NCI-H82 (cell line): ENCODE results near the gene MTFR1L.
"Not testable (repeated sequence)": the region's sequence is repeated elsewhere in the genome, so short reads cannot be mapped to it uniquely, and the experiment has no call there.

Source experiments
- DNase-seq: peaks from one replicate; lab custom pipeline; 2025; lab: John Stamatoyannopoulos, UW

Gene MTFR1L

GRCh38 chr1:25825605-25826004 lies 5.9 kb downstream of the MTFR1L start:
- DNase-seq: no peak

- no peak for DNase-seq
Observed at GRCh38 chr1:25826571-25826970, 6.8 kb downstream of the MTFR1L start.

- no peak for DNase-seq
Observed at GRCh38 chr1:25828491-25828890, 8.7 kb downstream of the MTFR1L start.

- DNase-seq: no peak
Observed at GRCh38 chr1:25829046-25829445, 9.3 kb downstream of the MTFR1L start.

- DNase-seq: no peak
Observed at GRCh38 chr1:25831569-25832196, 11.9 kb downstream of the MTFR1L start.

- no peak for DNase-seq
Observed at GRCh38 chr1:25832336-25833037, 12.7 kb downstream of the MTFR1L start.

- DNase-seq: no peak
Observed at GRCh38 chr1:25833158-25833557, 13.4 kb downstream of the MTFR1L start.

GRCh38 chr1:25834894-25835293 lies 15.1 kb downstream of the MTFR1L start:
- DNase-seq: no peak

GRCh38 chr1:25836695-25837094 lies 16.9 kb downstream of the MTFR1L start:
- no peak for DNase-seq

- DNase-seq: peak; percentile 23
Observed at GRCh38 chr1:25837262-25837875, 17.6 kb downstream of the MTFR1L start.

GRCh38 chr1:25839808-25840207 lies 20.1 kb downstream of the MTFR1L start:
- DNase-seq: not testable (repeated sequence)

- no peak for DNase-seq
Observed at GRCh38 chr1:25843483-25843882, 23.7 kb downstream of the MTFR1L start.

GRCh38 chr1:25844536-25845337 lies 25.0 kb downstream of the MTFR1L start:
- no peak for DNase-seq

GRCh38 chr1:25845664-25846063 lies 25.9 kb downstream of the MTFR1L start:
- no peak for DNase-seq

GRCh38 chr1:25847929-25848328 lies 28.2 kb downstream of the MTFR1L start:
- DNase-seq: peak; percentile 71

GRCh38 chr1:25848531-25848930 lies 28.8 kb downstream of the MTFR1L start:
- DNase-seq: peak; percentile 78

- no peak for DNase-seq
Observed at GRCh38 chr1:25854554-25854953, 34.8 kb downstream of the MTFR1L start.

GRCh38 chr1:25856856-25857255 lies 37.1 kb downstream of the MTFR1L start:
- DNase-seq: no peak

GRCh38 chr1:25858494-25858893 lies 38.7 kb downstream of the MTFR1L start:
- DNase-seq: no peak

- DNase-seq: peak; percentile 94
Observed at GRCh38 chr1:25858906-25859789, 39.4 kb downstream of the MTFR1L start, which contains the start of gene AUNIP. Gene AUNIP, minus strand, starts transcription at chr1:25859457. Its CDS starts 100 bp downstream, at chr1:25859357.
